B cell (primary cell): ENCODE data around the gene FNDC10. TPM values are rescaled to one million over a fixed set of nuclear protein-coding genes. Genes with fewer than 3 reads are reported as not detected.

ENCODE experiments used
- ATAC-seq: fragments of 200-7000 bp; cut with Tn5 transposase; one replicate; pipeline ENCODE4 v1.10.0; 2021; ENCODE audit warnings: low read depth, mild to moderate bottlenecking, moderate number of reproducible peaks, moderate library complexity
- CTCF ChIA-PET: fragments of 350-600 bp; sonication (Branson Sonifier 250); formaldehyde crosslinking; loops from one replicate; lab custom pipeline; 2021; ENCODE audit warnings: antibody characterized with exemption, inconsistent platforms; lab: Charles Lee
- POLR2A ChIA-PET: fragments of 350-600 bp; sonication (Branson Sonifier 250); formaldehyde crosslinking; loops from one replicate; lab custom pipeline; 2021; ENCODE audit warnings: antibody characterized with exemption; lab: Charles Lee
- DNase-seq: peaks from one replicate; pipeline ENCODE4 v3.0.0; 2013
- H2AFZ ChIP-seq: 2 replicates; pipeline ENCODE4 v1.6.1; 2012; ENCODE audit warnings: mild to moderate bottlenecking, low read depth, low read length; ENCODE audit not compliant: insufficient read depth, poor library complexity, severe bottlenecking
- H3K27ac ChIP-seq, 2 donors: 1 replicate in 1 of 2; 2 replicates in 1 of 2; pipeline ENCODE4 v1.5.1; 2012 to 2013; ENCODE audit warnings: low read length in 2 of 2, mild to moderate bottlenecking in 2 of 2, moderate library complexity in 1 of 2
- H3K27me3 ChIP-seq, 4 experiments: fragments of 200-600 bp in 1 of 4; sonication (generic) in 1 of 4; replicated peaks in 1 of 4; 1 replicate in 2 of 4; 2 replicates in 2 of 4; pipeline versions ENCODE4 v1.6.1 to v1.7.0; 2013 to 2016; ENCODE audit warnings: low read length in 3 of 4, mild to moderate bottlenecking in 2 of 4, mixed read lengths in 1 of 4, moderate library complexity in 1 of 4; ENCODE audit not compliant: insufficient read depth in 4 of 4, control insufficient read depth in 3 of 4; ENCODE audit errors: control extremely low read depth in 1 of 4
- H3K36me3 ChIP-seq, 2 experiments: replicated peaks in 1 of 2; 1 replicate in 1 of 2; 2 replicates in 1 of 2; pipeline versions ENCODE4 v1.6.1 to v1.7.1; 2013; ENCODE audit warnings: low read length in 1 of 2; ENCODE audit not compliant: insufficient read depth in 2 of 2, control insufficient read depth in 1 of 2; ENCODE audit errors: control extremely low read depth in 1 of 2, extremely low read depth in 1 of 2
- H3K4me1 ChIP-seq, 2 donors: fragments of 200-600 bp in 1 of 2; sonication (generic) in 1 of 2; 1 replicate in 1 of 2; 2 replicates in 1 of 2; pipeline versions ENCODE4 v1.5.1 to v1.6.1; 2013 to 2017; ENCODE audit warnings: low read length in 2 of 2; ENCODE audit not compliant: control insufficient read depth in 2 of 2, insufficient read depth in 2 of 2
- H3K4me2 ChIP-seq: replicated peaks from 2 replicates; pipeline ENCODE3; 2012; ENCODE audit warnings: mild to moderate bottlenecking, low read depth, low read length; ENCODE audit not compliant: poor library complexity, severe bottlenecking
- H3K4me3 ChIP-seq, 5 experiments: fragments of 200-600 bp in 1 of 5; sonication (generic) in 1 of 5; 1 replicate in 3 of 5; 2 replicates in 2 of 5; pipeline versions ENCODE4 v1.5.1 to v1.7.0; 2011 to 2016; ENCODE audit warnings: low read length in 4 of 5, mild to moderate bottlenecking in 4 of 5, low read depth in 2 of 5, control low read depth in 1 of 5, moderate library complexity in 1 of 5; ENCODE audit not compliant: insufficient read depth in 1 of 5; ENCODE audit errors: control extremely low read depth in 1 of 5, extremely low read depth in 1 of 5
- H3K79me2 ChIP-seq: fragments of 200-600 bp; sonication (generic); one replicate; pipeline ENCODE4 v1.6.0; 2016; ENCODE audit warnings: low read length; ENCODE audit not compliant: control insufficient read depth, insufficient read depth
- H3K9ac ChIP-seq: fragments of 200-600 bp; sonication (generic); 2 replicates; pipeline ENCODE4 v1.6.1; 2017; ENCODE audit warnings: mild to moderate bottlenecking, low read length, moderate library complexity
- H3K9me3 ChIP-seq, 3 donors: one replicate each; pipeline versions ENCODE4 v1.6.1 to v1.7.1; 2013; ENCODE audit warnings: low read length in 2 of 3; ENCODE audit not compliant: control insufficient read depth in 2 of 3, insufficient read depth in 1 of 3; ENCODE audit errors: control extremely low read depth in 1 of 3
- H4K20me1 ChIP-seq: 2 replicates; pipeline ENCODE4 v1.6.0; 2012; ENCODE audit warnings: mild to moderate bottlenecking, low read length; ENCODE audit not compliant: insufficient read depth, control insufficient read depth, poor library complexity, severe bottlenecking
- H3K27ac Mint-ChIP-seq: one replicate; pipeline ENCODE4 v1.8.0; 2021; ENCODE audit warnings: mixed read lengths
- H3K27me3 Mint-ChIP-seq: one replicate; pipeline ENCODE4 v1.8.0; 2021; ENCODE audit warnings: mixed read lengths
- H3K4me1 Mint-ChIP-seq: one replicate; pipeline ENCODE4 v1.8.0; 2021; ENCODE audit warnings: mixed read lengths
- H3K4me3 Mint-ChIP-seq: one replicate; pipeline ENCODE4 v1.8.0; 2021; ENCODE audit warnings: mixed read lengths
- H3K9me3 Mint-ChIP-seq: one replicate; pipeline ENCODE4 v1.8.0; 2022; ENCODE audit warnings: mixed read lengths; ENCODE audit not compliant: insufficient read depth
- EZH2 ChIP-seq: IDR thresholded peaks from 2 replicates; pipeline ENCODE4 v1.6.1; 2012; ENCODE audit warnings: borderline replicate concordance, low read depth, mild to moderate bottlenecking, moderate library complexity, low read length; ENCODE audit not compliant: insufficient read depth, poor library complexity, severe bottlenecking
- WGBS: methylation state at CpG from one replicate; pipeline ENCODE4 v1.1.5; 2013; ENCODE audit warnings: missing lambda C conversion rate; ENCODE audit not compliant: insufficient coverage; 5-methylcytosine and 5-hydroxymethylcytosine counted together
- intact Hi-C: fragments of 100-400 bp; cut with micrococcal nuclease; formaldehyde crosslinking; loops from one replicate; pipeline ENCODE4 v1.10.0; 2022
- polyA plus RNA-seq: library from polyadenylated mRNA; depleted of rRNA; stranded (reverse); fragments of >200 nt; gene quantifications from 2 replicates; pipeline ENCODE4 v1.2.3, GENCODE V29; 2012
- total RNA-seq, 2 donors: library from RNA; stranded (reverse); fragments of 120-200 nt in 1 of 2; gene quantifications; 1 replicate in 1 of 2; 2 replicates in 1 of 2; pipeline versions ENCODE4 v1.2.3 to v1.2.4, GENCODE V29; 2013 to 2022
- TF ChIP-seq, protein P1 (sequence below): fragments of 200-600 bp; IDR thresholded peaks from one replicate; pipeline ENCODE4 v1.8.0; 2022; ENCODE audit warnings: antibody characterized with exemption, mild to moderate bottlenecking

Gene FNDC10
- total and polyA plus RNA-seq, 2 donors (not counting 1 experiment from before 2014, with no cell fraction given): 1.4 TPM

DNA sequence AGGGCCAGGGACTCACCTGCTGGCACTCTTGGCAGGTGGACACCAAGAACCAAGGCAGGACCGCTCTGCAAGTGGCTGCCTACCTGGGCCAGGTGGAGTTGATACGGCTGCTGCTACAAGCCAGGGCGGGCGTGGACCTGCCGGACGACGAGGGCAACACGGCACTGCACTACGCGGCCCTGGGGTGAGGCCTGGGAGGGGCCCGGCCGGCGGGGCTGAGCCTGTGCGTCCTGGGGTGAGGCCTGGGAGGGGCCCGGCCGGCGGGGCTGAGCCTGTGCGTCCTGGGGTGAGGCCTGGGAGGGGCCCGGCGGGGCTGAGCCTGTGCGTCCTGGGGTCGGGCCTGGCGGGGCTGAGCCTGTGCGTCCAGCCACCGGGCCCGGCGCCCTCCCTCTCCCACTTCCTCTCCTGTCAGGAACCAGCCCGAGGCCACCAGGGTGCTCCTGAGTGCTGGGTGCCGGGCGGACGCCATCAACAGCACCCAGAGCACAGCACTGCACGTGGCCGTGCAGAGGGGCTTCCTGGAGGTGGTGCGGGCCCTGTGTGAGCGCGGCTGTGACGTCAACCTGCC lies 27.4 kb upstream of the FNDC10 start:
- CTCF ChIA-PET: no interaction called here
- Histone ChIP-seq H3K9ac (no peak overlapping the region), H2AFZ (no peak overlapping the region), H4K20me1 (peaks cover 3% of the 10 kb centered on the region), H3K4me3 (no peak overlapping the region), H3K4me1 (peaks cover 15 to 21% of the 10 kb centered on the region in 2 donors), H3K36me3 (no peaks in the 10 kb centered on the region), H3K27me3 (peaks cover 0 to 13% (median 4%) of the 10 kb centered on the region in 4 experiments), H3K4me2 (no peak overlapping the region), H3K79me2 (no peaks in the 10 kb centered on the region), H3K27ac (no peak overlapping the region), H3K9me3 (peaks cover 0 to 8% (median 0%) of the 10 kb centered on the region in 3 donors)
- TF ChIP-seq, protein P1, sequence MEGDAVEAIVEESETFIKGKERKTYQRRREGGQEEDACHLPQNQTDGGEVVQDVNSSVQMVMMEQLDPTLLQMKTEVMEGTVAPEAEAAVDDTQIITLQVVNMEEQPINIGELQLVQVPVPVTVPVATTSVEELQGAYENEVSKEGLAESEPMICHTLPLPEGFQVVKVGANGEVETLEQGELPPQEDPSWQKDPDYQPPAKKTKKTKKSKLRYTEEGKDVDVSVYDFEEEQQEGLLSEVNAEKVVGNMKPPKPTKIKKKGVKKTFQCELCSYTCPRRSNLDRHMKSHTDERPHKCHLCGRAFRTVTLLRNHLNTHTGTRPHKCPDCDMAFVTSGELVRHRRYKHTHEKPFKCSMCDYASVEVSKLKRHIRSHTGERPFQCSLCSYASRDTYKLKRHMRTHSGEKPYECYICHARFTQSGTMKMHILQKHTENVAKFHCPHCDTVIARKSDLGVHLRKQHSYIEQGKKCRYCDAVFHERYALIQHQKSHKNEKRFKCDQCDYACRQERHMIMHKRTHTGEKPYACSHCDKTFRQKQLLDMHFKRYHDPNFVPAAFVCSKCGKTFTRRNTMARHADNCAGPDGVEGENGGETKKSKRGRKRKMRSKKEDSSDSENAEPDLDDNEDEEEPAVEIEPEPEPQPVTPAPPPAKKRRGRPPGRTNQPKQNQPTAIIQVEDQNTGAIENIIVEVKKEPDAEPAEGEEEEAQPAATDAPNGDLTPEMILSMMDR: no peak
- no peak for TF ChIP-seq EZH2
- POLR2A ChIA-PET: no interaction called here
- WGBS: 83% methylated on average over 34 of the region's 37 CpGs
- intact Hi-C loops: no loop called here
- Mint-ChIP-seq H3K27me3 (peaks cover 3% of the 10 kb centered on the region), H3K9me3 (no peaks in the 10 kb centered on the region), H3K4me3 (no peak overlapping the region), H3K27ac (no peak overlapping the region), H3K4me1 (peaks cover 6% of the 10 kb centered on the region)
- ATAC-seq: no peak
- peak; percentile 20 for DNase-seq

DNA sequence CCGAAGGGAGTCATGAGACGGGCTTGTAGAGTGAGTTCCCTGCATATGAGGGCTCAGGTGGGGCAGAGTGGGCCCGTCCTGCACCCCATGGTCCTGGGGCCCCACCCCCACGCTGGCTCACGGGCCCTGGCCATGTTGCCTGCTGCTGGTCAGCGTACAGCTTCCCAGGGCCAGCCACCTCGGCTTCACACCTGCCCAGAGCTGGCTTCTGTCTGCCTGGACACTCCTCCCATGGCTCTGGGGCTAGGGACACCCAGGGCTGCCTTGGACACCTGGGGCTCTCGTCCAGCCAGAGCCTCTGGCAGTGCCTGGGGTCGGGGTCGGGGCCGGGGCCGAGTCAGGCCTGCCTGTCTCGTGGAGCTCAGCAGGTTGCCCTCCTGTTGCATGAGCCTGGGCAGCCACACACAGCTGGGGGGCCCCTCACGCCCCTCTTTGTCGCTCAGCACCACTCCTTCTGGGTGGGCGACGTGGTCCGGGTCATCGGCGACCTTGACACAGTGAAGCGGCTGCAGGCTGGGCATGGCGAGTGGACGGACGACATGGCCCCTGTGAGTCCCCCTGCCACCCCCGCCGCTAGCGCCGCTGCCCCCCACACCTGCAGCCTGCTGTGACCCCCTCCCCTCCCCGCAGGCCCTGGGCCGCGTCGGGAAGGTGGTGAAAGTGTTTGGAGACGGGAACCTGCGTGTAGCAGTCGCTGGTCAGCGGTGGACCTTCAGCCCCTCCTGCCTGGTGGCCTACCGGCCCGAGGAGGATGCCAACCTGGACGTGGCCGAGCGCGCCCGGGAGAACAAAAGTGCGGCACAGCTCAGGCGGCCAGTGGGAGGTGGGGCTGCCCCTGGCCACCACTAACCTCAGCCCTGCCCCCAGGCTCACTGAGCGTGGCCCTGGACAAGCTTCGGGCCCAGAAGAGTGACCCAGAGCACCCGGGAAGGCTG lies 26.5 kb upstream of the FNDC10 start:
- Histone ChIP-seq H3K27me3 (peaks cover 0 to 5% (median 2%) of the 10 kb centered on the region in 4 experiments), H3K9ac (no peak overlapping the region), H2AFZ (no peak overlapping the region), H3K27ac (no peak overlapping the region), H3K4me3 (no peak overlapping the region), H3K4me2 (no peak overlapping the region), H3K79me2 (no peaks in the 10 kb centered on the region), H3K9me3 (peaks cover 0 to 4% (median 0%) of the 10 kb centered on the region in 3 donors), H3K4me1 (peaks cover 8 to 15% of the 10 kb centered on the region in 2 donors), H4K20me1 (peaks cover 5% of the 10 kb centered on the region), H3K36me3 (no peaks in the 10 kb centered on the region)
- no peak overlapping the region for H3K4me3 Mint-ChIP-seq
- no peak overlapping the region for H3K27ac Mint-ChIP-seq
- no peak for TF ChIP-seq EZH2
- TF ChIP-seq, protein P1: no peak
- POLR2A ChIA-PET: no interaction called here
- WGBS: 96% methylated on average over 43 of the region's 48 CpGs
- intact Hi-C loops: no loop called here
- CTCF ChIA-PET: no interaction called here
- no peaks in the 10 kb centered on the region for H3K9me3 Mint-ChIP-seq
- ATAC-seq (no peak), DNase-seq (peak; percentile 27)
- H3K4me1 Mint-ChIP-seq: peaks cover 5% of the 10 kb centered on the region
- H3K27me3 Mint-ChIP-seq: peaks cover 3% of the 10 kb centered on the region
